ENCODE measurements around the gene NIPAL1. TPM values are rescaled to one million over a fixed set of nuclear protein-coding genes. Genes with fewer than 3 reads are reported as not detected.

The NIPAL1 gene
- total RNA-seq, 1 experiment from 2014 or later, result 7.1 TPM

DNA sequence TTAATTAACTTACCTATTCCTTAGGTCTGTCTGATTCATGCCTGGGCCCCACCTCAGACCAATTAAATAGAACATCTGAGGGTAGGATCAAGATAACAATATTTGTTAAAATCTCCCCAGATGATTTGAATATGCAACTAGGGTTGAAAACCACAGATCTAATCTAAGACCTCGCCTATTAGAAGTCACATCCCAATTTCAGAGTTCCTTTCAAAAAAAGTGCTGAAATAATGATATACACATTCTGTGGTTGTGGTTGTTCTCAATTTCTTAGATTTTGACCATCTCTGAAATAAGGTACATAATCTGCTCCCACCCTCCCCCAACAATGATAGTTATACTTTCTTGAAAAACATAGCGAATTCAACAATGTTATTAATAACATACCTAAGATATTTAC, 27.7 kb downstream of the NIPAL1 start:
- TF ChIP-seq, protein P1, sequence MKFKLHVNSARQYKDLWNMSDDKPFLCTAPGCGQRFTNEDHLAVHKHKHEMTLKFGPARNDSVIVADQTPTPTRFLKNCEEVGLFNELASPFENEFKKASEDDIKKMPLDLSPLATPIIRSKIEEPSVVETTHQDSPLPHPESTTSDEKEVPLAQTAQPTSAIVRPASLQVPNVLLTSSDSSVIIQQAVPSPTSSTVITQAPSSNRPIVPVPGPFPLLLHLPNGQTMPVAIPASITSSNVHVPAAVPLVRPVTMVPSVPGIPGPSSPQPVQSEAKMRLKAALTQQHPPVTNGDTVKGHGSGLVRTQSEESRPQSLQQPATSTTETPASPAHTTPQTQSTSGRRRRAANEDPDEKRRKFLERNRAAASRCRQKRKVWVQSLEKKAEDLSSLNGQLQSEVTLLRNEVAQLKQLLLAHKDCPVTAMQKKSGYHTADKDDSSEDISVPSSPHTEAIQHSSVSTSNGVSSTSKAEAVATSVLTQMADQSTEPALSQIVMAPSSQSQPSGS (CRISPR knock-in tag; IDR thresholded peaks at IDR 0.05; ENCODE audit: borderline replicate concordance, low read depth), result no peak
- no peak for TF ChIP-seq ZMAT4 (CRISPR knock-in tag; IDR thresholded peaks at IDR 0.05)
- no peak for TF ChIP-seq ZNF138 (CRISPR knock-in tag; conservative IDR thresholded peaks at IDR 0.05)
- no peak for TF ChIP-seq IRF2 (CRISPR knock-in tag; IDR thresholded peaks at IDR 0.05; ENCODE audit: borderline replicate concordance, low read depth)
- TF ChIP-seq GRHL2 (CRISPR knock-in tag; IDR thresholded peaks at IDR 0.05; ENCODE audit: insufficient replicate concordance, severe bottlenecking), result no peak
- TF ChIP-seq ZNF671 (CRISPR knock-in tag; IDR thresholded peaks at IDR 0.05), result no peak
- no peak for TF ChIP-seq AR (CRISPR knock-in tag; IDR thresholded peaks at IDR 0.05)
- no peak for TF ChIP-seq NFE2L1 (CRISPR knock-in tag; IDR thresholded peaks at IDR 0.05)
- TF ChIP-seq GABPB1 (CRISPR knock-in tag; IDR thresholded peaks at IDR 0.05), result no peak
- no peak for TF ChIP-seq ZNF425 (CRISPR knock-in tag; conservative IDR thresholded peaks at IDR 0.05)
- no peak for TF ChIP-seq TEAD4 (CRISPR knock-in tag; IDR thresholded peaks at IDR 0.05)
- no peak for TF ChIP-seq KAT7 (CRISPR knock-in tag; IDR thresholded peaks at IDR 0.05; ENCODE audit: borderline replicate concordance)
- TF ChIP-seq, protein P2, sequence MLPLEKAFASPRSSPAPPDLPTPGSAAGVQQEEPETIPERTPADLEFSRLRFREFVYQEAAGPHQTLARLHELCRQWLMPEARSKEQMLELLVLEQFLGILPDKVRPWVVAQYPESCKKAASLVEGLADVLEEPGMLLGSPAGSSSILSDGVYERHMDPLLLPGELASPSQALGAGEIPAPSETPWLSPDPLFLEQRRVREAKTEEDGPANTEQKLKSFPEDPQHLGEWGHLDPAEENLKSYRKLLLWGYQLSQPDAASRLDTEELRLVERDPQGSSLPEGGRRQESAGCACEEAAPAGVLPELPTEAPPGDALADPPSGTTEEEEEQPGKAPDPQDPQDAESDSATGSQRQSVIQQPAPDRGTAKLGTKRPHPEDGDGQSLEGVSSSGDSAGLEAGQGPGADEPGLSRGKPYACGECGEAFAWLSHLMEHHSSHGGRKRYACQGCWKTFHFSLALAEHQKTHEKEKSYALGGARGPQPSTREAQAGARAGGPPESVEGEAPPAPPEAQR (CRISPR knock-in tag; IDR thresholded peaks at IDR 0.05), result no peak
- no peak for TF ChIP-seq ZNF396 (CRISPR knock-in tag; IDR thresholded peaks at IDR 0.05; ENCODE audit: borderline replicate concordance)
- no peak for TF ChIP-seq HMGA2 (CRISPR knock-in tag; IDR thresholded peaks at IDR 0.05)
- TF ChIP-seq, protein P3, sequence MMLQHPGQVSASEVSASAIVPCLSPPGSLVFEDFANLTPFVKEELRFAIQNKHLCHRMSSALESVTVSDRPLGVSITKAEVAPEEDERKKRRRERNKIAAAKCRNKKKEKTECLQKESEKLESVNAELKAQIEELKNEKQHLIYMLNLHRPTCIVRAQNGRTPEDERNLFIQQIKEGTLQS (CRISPR knock-in tag; conservative IDR thresholded peaks at IDR 0.05), result no peak
- TF ChIP-seq, protein P4, sequence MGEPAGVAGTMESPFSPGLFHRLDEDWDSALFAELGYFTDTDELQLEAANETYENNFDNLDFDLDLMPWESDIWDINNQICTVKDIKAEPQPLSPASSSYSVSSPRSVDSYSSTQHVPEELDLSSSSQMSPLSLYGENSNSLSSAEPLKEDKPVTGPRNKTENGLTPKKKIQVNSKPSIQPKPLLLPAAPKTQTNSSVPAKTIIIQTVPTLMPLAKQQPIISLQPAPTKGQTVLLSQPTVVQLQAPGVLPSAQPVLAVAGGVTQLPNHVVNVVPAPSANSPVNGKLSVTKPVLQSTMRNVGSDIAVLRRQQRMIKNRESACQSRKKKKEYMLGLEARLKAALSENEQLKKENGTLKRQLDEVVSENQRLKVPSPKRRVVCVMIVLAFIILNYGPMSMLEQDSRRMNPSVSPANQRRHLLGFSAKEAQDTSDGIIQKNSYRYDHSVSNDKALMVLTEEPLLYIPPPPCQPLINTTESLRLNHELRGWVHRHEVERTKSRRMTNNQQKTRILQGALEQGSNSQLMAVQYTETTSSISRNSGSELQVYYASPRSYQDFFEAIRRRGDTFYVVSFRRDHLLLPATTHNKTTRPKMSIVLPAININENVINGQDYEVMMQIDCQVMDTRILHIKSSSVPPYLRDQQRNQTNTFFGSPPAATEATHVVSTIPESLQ (CRISPR knock-in tag; IDR thresholded peaks at IDR 0.05), result no peak
- no peak for TF ChIP-seq FOXP1 (CRISPR knock-in tag; IDR thresholded peaks at IDR 0.05; ENCODE audit: borderline replicate concordance)
- Mint-ChIP-seq H3K4me1 (peaks cover 6% of the 10 kb centered on the region), H3K36me3 (no peaks in the 10 kb centered on the region)

More for the DNA sequence above, 27.7 kb downstream of the NIPAL1 start:
- Mint-ChIP-seq H3K27me3 (ENCODE audit: low read depth) (no peaks in the 10 kb centered on the region), H3K27ac (no peak overlapping the region), H3K9me3 (no peaks in the 10 kb centered on the region), H3K4me3 (no peak overlapping the region)
- POLR2A ChIA-PET, result interaction anchor here (0.7 kb wide), 1 partner anchor 26 kb away, joined by 4 read pairs; no protein-coding TSS in a partner anchor
- ATAC-seq (no peak), DNase-seq (ENCODE audit: low spot score) (no peak)
- CTCF ChIA-PET, result interaction anchor here (1.6 kb wide), 1 partner anchor 10 kb away, joined by 8 read pairs; no protein-coding TSS in a partner anchor
